CD4-positive, alpha-beta T cell treated with Interleukin-17A for 4 hours (primary cell): ENCODE data around the gene EPHA2.
A peak's percentile ranks its signal among the peaks of the same experiment; 100 is the strongest.
"Not testable (repeated sequence)": the region's sequence is repeated elsewhere in the genome, so short reads cannot be mapped to it uniquely, and the experiment has no call there.

Source experiments
- DNase-seq: peaks from one replicate; pipeline ENCODE4 v3.0.0-alpha.2; 2020; ENCODE audit warnings: mixed read lengths

The EPHA2 gene

DNA sequence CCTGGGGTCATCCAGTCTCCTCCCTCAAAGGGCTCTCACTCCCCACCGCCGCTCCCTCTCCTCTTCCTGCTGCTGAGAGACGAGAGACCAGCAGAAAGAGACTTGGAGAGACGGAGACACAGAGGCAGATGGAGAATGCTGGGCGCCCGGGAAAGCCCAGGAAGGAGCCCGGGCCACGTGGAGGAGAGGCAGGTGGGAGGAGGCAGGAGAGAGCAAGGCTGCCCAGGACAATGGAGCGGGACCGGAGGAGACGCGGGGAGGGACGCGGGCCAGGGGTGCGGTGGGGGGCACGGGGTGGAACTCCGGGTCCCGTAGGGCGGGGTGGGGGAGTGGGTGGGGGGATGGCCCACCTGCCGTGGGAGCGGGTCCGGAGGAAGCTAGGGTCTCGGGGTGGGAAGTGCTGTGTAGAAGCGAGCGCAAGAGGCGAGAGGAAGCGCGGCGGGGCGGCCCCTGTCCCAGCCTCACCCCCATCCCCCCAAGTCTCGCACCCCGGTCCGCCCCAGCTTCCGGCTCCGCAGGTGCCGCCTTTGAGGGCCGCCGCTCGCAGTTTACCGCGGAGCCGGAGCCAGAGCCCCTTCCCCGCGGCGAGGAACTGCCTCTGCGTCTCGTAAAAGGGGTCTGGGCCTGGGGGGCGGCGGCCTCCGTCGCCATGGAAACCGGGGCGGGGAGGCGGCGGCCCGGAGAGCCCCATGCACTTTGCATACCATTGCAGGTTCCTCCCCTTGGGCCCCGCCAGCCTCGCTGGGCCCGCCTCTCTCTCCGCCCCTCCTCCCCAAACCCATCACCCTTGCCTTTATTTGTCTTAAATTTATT lies 11.7 kb upstream of the EPHA2 start:
- peak; percentile 74 for DNase-seq

DNA sequence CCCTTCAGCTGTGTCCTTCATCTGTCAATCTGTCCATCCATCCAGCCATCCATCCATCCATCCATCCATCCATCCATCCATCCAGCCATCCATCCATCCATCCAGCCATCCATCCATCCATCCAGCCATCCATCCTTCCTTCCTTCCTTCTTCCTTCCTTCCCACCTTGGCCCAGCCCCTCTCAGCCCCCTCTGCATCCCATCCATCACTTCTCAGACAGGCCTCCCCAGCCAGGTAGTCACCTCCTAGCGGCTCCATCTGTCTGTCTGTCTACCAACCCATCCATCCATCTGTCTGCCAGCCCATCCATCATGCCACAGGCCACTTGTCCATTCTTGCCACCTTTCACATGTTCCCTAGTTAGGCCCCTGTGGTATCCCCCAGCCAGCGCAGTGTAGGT lies 10.2 kb upstream of the EPHA2 start:
- no peak for DNase-seq

DNA sequence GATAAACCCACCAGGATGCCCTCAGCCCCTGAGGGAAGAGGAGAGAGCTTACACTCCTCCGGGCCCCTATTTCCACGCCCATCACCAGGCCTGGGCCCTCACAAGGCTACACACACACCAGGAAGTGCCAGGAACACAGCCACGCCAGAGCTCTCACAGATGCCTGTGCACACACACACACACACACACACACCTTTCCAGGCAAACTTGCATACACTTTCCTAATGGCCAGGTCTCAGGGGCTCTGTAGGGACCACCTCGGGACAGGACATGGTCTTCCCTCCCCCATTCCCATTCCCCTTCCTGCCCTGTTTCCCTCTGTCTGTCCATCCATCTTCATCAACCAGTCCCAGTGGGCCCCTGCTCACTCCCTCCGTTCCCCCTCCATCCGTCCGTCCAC lies 9.7 kb upstream of the EPHA2 start:
- peak; percentile 30 for DNase-seq

GRCh38 chr1:16165073-16165364 lies 9.2 kb upstream of the EPHA2 start:
- DNase-seq = no peak

DNA sequence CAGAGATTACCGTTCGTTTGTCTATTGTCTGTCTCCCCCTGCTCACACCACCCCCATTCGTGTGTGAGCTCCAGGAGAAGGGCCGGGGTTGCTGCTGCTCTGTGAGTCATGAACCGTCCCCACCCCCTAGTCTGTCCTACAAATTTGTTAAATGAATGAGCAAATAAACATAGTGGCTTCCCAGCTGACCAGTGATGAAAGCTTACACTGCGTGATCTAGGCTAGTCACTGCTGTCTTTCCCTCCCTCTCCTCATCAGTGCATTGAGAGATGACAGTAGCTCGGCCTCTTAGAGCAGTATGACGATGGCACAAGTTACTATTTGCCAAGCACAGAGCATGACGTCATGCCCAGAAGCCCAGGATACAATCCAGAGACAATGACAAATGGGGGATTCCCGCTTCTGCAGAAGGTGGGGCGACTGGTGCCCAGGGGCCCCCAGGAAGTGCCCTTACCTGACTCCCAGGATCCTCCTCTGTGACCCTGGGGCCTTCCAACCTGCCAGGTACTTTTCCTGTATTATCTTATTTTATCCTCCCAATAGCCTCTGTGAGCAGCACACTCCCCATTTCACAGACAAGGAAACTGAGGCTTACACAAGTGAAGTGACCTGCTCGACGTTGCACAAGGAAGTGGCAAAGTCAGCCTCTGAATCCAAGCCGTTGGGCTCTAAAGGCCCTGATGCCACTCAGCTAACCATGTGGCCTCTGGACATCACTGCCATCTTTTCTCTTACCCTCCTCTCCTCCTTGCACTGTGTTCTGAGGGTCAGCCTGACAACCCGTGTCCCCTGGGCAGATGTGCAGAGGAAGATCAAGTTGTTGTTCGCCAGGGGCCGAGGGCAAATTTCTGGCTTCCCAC lies 8.6 kb upstream of the EPHA2 start:
- peak; percentile 24 for DNase-seq

- not testable (repeated sequence) for DNase-seq
Measured at GRCh38 chr1:16163608-16164212, 7.8 kb upstream of the EPHA2 start.

DNA sequence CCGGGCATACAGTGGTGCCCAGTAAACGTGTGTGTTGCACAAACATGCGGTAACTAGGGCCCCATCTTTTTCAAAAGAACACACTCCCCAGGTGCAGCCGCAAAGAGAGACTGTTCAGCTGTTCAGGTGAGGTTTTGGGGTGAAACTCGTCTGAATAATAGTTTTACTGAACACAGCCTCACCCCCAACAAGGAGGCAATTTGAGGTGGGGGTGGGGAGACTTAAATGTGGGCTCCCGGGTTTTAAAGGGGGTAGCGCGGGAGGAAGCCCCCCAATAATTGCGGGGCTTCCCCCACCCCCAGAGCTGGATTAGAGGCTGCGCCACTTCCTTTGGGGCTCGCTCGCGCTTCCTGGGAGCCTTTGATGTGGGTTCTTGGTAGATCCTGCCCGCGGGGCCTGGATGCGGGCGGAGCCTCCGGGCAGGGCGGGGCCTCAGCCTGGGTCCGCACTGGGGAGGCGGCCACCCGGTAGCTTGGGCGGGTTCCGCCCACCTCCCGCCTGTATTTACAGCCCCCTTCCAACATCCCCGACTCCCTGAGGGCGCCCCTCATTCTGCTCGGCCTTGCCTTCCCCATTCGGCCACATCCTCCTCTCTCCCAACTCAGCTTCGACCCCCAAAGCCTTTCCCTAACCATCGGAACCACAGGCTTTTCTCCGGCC lies 6.4 kb upstream of the EPHA2 start:
- DNase-seq = peak; percentile 81

DNA sequence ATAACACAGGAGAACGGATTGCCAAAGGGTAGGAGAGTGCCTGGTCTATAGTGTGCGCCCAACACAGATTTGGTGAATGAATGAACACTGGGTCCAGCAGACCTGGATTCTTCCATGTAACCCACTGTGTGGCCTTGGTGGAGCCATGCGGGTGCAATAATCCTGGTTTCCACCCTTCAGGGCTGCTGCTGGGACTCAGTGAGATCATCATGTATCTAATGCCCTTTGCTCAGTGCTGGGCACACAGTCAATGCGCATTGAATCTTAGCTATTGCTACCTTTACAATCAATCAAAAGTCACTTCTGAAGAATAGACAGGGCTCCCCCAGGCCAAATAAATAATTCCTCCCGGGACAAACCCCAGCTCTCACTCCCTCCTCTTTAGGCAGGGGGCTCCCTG lies 5.8 kb upstream of the EPHA2 start:
- no peak for DNase-seq

DNA sequence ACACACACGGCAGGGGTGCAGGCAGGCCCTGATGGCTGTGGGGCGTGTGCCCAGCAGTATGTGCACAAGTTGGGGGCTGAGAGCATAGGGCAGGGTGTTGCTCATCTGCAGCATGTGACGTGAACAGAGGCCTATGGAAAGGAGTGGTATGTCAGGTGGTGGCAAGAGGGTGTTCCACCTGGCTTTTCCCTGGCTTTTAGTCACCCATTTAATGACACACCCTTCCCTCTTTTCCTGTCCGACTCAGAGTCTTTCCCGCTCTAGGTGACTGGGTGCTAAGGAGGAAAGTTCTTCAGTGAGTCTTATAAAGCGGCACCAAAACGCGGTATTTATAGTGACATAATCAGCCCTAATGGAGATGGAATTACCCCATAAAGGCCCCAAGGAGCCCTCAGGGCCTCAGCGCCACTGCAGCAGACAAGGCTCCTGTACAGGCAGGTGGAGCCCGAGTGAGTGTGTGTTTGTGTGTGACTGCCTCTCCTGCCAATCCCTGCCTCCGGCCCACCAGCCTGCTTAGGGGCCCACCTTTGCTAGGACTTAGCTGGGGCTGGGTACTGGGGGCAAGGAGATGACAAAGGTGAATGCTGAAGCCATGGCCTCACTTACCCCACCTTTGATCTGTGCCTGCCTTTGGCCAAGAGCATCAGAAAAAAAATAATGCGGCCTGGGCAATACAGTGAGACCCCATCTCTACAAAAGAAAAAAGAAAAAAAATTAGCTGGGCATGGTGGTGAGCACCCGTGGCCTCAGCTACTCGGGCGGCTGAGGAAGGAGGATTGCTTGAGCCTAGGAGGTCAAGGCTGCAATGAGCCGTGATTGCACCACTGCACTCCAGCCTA lies 3.3 kb upstream of the EPHA2 start:
- no peak for DNase-seq

DNA sequence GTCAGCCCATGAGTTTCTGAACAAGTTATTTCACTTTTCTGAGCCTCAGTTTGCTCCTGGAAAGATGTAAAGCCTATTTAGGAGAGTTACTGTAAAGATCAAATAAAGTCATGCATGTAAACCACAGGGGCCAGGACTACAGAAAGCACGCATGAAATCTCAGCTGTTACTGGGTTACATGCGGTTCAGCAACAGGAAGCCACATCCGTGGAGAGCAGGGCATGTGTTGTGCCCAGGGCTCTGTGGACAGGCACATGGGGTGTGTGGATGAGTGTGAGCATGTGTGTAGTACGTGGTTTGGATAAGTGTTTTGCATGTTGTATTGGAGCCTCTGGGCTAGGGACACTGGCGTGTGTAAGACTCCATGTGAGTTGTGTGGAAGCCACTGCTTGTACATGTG lies 2.2 kb upstream of the EPHA2 start:
- DNase-seq = peak; percentile 63

DNA sequence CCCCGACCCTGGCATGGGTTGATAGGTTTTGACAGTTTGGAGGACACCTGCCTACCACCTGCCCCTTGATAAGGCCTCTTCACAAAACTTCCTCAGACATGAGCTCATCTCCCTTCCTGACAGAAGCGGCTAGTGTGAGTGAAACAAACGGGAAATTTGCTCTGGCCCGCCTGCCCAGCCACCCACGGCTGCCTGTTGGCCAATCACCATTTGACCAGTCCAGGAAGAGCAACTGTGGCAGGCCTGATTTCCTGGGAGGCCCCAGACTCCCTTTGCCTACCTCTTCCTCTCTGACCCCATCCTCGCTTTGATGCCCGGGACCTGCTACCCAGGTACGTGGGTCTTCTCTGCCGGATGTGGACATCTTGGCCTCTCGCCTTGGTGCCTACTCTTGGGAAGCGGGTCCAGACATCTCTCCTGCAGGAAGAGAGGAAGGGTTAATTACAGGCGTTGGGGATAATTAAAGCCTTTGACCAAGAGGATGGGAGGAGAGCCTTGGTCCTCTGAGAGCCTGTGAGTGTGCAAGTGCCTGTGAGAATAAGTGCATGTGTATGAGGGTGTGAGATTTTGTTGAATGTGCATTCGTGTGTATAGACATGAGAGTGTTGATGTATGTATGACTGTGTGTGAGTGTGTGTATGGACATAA lies 1.1 kb upstream of the EPHA2 start:
- no peak for DNase-seq

DNA sequence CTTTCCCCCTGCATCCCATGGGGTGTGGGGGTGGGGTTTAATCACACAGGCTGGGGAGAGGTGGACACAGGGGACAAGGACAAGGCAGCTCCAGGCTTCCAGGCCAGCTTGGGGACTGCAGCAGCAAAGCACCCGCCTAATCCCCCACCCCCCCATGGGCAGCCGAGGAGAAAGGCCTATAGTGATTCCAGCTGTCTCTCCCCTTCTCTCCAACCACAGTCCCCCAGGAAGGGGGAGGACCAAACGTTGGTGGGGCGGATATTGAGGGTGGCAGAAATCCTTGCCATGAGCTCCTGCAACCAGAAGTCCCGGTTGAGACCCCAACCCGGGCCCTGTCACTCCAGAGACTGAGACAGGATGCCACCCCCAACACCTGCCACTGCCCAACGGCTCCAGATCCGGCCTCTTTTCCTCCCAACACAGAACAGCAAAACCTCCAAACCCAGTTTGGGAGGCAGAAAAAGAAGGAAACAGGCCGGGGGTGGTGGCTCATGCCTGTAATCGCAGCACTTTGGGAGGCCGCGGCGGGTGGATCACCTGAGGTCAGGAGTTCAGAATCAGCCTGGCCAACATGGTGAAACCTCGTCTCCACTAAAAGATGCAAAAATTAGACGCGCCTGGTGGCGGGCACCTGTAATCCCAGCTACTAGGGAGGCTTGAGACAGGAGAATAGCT lies 1.7 kb downstream of the EPHA2 start:
- DNase-seq = no peak

GRCh38 chr1:16153096-16153998 lies 2.5 kb downstream of the EPHA2 start:
- no peak for DNase-seq

GRCh38 chr1:16152481-16153087 lies 3.3 kb downstream of the EPHA2 start:
- DNase-seq = no peak

GRCh38 chr1:16151995-16152384 lies 3.9 kb downstream of the EPHA2 start:
- no peak for DNase-seq

- no peak for DNase-seq
Measured at GRCh38 chr1:16151196-16151994, 4.5 kb downstream of the EPHA2 start.

- DNase-seq = no peak
Measured at GRCh38 chr1:16150508-16150907, 5.4 kb downstream of the EPHA2 start.

DNA sequence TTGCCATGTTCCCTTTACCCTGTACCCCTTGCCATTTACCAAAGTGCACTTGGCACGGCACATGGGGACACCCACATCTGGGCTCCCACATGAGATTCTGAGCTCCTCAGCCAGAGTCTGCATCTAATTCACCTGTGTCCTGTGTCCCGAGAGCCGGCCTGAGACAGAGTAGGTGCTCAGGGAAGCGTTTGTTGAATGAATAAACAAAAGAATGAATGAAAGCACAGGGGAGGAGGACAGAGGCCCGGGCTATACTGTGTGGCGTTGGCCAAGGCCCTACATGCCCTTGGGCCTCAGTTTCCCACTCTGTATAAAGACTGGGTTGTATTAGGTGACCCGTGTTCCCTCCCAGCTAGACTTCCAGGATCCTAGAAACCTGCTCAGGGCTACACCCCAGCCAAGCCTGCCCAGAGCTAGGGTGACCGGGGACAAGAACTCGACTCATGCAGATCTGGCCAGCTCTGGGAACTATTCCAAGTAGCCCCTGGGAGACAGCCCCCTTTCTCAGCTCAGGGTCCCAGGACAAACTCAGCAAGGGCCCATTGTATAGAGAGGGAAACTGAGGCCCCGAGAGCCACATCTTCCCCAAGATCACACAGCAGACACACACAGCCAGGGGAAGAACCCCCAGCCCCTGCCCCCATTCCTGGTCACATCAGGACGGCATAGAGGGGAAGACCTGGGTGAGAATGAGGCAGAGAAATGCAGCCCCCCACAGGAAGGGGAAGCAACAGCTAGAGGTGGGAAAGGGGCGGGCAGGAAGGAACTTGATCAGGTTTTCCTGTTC lies 6.0 kb downstream of the EPHA2 start:
- no peak for DNase-seq
